Esophagus (tissue), 2 donors: ENCODE data around the gene PHETA2. TPM values are rescaled to one million over a fixed set of nuclear protein-coding genes. Genes with fewer than 3 reads are reported as not detected.
"Not testable (repeated sequence)": the region's sequence is repeated elsewhere in the genome, so short reads cannot be mapped to it uniquely, and the experiment has no call there.

Experiments
- H3K27ac ChIP-seq, 2 donors: one replicate each; pipeline ENCODE4 v1.5.1; 2013; ENCODE audit warnings: low read depth in 2 of 2, mild to moderate bottlenecking in 2 of 2, inconsistent platforms in 1 of 2, low read length in 1 of 2, moderate library complexity in 1 of 2
- H3K27me3 ChIP-seq, 2 donors: one replicate each; pipeline ENCODE4 v1.6.1; 2013; ENCODE audit warnings: low read length in 2 of 2, control low read depth in 1 of 2, mild to moderate bottlenecking in 1 of 2; ENCODE audit not compliant: insufficient read depth in 2 of 2, control insufficient read depth in 1 of 2
- H3K36me3 ChIP-seq, 2 donors: one replicate each; pipeline ENCODE4 v1.6.1; 2013; ENCODE audit warnings: low read length in 1 of 2; ENCODE audit not compliant: control insufficient read depth in 2 of 2, insufficient read depth in 2 of 2
- H3K4me1 ChIP-seq, 2 donors: one replicate each; pipeline ENCODE4 v1.6.1; 2013; ENCODE audit warnings: low read length in 1 of 2; ENCODE audit not compliant: control insufficient read depth in 2 of 2, insufficient read depth in 2 of 2
- H3K4me3 ChIP-seq, 2 donors: one replicate each; pipeline ENCODE4 v1.5.1; 2013; ENCODE audit warnings: low read length in 2 of 2, mild to moderate bottlenecking in 2 of 2, low read depth in 1 of 2, moderate library complexity in 1 of 2
- H3K9me3 ChIP-seq, 2 donors: one replicate each; pipeline ENCODE4 v1.6.1; 2013; ENCODE audit warnings: mild to moderate bottlenecking in 2 of 2, low read depth in 1 of 2, low read length in 1 of 2, moderate library complexity in 1 of 2; ENCODE audit not compliant: control insufficient read depth in 2 of 2, insufficient read depth in 1 of 2
- WGBS, 2 donors: extraction: QIAGEN DNeasy Blood & Tissue Kit; methylation state at CpG; one replicate each; pipeline ENCODE4 v1.1.7; 2013; 5-methylcytosine and 5-hydroxymethylcytosine counted together
- polyA plus RNA-seq, 2 donors: library from polyadenylated mRNA; stranded (reverse); fragments of 200-250 nt; gene quantifications; one replicate each; pipeline ENCODE4 v1.2.3, GENCODE V29; 2013
- donor health status: healthy with polysubstance abuse.
- donor health status: Bipolar disorder and iron deficiency.

Gene PHETA2
- polyA plus RNA-seq, 2 donors = 6.1 to 10.0 TPM

DNA sequence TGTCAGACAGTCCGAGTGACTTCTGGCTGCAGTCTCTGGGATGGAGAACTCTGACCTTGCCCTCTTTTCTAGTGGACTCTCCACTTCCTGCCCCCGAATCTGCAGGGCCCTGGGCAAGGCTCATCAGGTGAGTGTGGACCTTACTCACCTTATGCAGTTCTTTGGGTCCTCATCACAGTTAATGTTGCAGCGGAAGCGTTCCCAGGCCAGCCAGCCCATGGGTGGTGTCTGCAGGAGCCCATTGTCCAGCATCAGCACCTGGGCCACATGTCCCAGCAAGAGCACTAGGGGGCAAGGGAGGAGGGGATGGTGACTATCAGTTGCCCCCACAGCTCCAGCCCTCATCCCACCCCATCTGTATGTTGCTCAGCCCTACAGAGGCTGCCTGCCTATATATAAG is 5.8 kb upstream of the PHETA2 start:
- WGBS, 2 donors = 95 to 100% methylated on average over 4 of the region's 4 CpGs

DNA sequence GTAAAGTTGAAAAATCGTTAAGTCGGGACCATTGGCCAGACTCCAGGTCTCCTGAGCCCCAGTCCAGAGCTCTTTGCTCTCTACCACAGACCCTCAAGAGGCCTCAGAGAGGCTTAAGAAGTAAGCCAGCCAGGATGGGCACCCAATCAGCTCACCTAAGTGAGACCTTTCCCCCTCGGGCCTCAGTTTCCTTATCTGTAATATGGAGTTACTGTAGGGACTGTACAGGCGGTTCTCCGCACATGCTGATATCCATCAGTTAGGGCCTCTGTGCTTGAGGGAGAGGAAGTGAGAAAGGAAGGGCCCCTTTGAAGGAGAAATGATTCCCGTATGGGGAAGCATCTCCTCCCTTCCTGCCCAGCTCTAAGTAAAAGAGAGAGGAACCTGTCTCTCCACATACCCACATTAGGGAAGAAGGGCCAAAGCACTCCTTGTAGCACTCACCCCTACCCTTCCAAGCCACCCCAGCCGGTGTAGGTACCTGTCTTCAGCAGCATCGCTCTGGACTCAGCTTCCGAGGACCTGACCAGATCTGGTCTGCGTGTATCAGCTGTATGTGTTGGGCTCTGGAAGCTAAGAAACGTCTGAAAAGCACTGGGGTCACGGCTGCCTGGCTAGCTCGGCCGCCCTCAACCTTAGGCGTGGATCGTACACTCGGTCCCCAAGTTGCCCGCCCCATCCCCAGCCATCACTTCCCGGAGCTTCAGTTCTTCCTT is 4.1 kb upstream of the PHETA2 start:
- H3K9me3 ChIP-seq = no peaks in the 10 kb centered on the region
- 18 to 22% methylated on average over 19 of the region's 19 CpGs for WGBS, 2 donors
- peaks cover 4 to 11% of the 10 kb centered on the region in 2 donors for H3K4me1 ChIP-seq
- peak overlapping the region; percentile 61 to 62 for H3K4me3 ChIP-seq
- H3K27me3 ChIP-seq = no peaks in the 10 kb centered on the region
- H3K27ac ChIP-seq = peak overlapping the region; percentile 94 to 95
- peaks cover 3 to 29% of the 10 kb centered on the region in 2 donors for H3K36me3 ChIP-seq

More for the DNA sequence above, 5.8 kb upstream of the PHETA2 start:
- Histone ChIP-seq H3K27ac (no peak overlapping the region), H3K4me3 (no peak overlapping the region), H3K4me1 (peaks cover 0 to 6% of the 10 kb centered on the region in 2 donors), H3K27me3 (no peaks in the 10 kb centered on the region), H3K36me3 (peaks cover 3 to 33% of the 10 kb centered on the region in 2 donors), H3K9me3 (no peaks in the 10 kb centered on the region)

DNA sequence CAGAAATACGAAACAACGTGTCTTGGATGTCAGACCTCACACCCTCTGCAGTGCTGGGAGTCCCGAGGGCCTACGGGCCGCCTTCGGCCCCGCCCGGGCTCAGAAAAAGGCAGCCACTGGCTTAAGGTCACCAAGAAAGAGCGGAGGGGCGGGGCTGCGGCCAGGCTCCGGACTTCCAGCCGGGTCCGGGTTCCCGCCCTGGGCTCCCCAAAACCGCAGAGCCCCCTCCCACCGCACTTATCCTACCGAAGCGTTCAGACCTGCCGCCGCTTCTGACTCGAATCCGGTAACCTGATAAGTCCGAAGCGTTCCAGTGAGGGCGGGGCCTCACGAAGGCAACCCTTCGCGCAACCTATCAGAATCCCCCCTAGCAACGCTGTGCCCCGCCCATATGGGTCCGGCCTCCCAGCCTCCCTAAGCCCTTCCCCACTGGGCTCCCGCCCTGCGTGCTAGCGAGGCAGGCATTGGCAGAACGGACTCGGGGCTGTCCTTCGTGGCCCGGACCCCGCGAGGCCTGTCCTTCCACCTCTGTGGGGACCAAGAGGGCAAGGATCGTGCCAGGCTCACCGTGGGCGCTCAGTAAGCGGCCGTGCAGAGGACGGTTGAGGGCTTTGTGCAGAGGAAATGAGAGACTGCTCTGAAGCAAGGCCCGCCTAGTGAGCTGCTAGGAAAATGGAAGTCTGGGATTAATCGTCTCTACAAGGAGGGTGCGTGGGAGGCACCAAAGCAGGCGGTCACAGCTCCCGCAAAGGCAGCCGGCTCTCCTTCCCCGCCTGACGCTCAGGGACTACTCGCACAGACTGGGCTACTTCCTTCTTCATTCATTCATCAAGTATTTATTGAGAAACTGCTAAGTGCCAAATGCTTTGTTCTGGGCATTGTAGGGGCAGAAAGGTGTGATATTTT is 3.3 kb upstream of the PHETA2 start, which contains the start of gene NAGA:
Gene NAGA, minus strand, starts transcription at position 296 of the 906 bp plus-strand sequence. CDS start 515 bp downstream, outside the sequence.
- peaks cover under 1 to 21% of the 10 kb centered on the region in 2 donors for H3K36me3 ChIP-seq
- H3K27me3 ChIP-seq = no peaks in the 10 kb centered on the region
- peak within 1 kb of the TSS; percentile 94 to 95 for H3K27ac ChIP-seq
- no peaks in the 10 kb centered on the region for H3K9me3 ChIP-seq
- WGBS, 2 donors = 0% methylated on average over 56 of the region's 56 CpGs
- H3K4me1 ChIP-seq = peaks cover 4 to 13% of the 10 kb centered on the region in 2 donors
- peak within 1 kb of the TSS; percentile 61 to 62 for H3K4me3 ChIP-seq

DNA sequence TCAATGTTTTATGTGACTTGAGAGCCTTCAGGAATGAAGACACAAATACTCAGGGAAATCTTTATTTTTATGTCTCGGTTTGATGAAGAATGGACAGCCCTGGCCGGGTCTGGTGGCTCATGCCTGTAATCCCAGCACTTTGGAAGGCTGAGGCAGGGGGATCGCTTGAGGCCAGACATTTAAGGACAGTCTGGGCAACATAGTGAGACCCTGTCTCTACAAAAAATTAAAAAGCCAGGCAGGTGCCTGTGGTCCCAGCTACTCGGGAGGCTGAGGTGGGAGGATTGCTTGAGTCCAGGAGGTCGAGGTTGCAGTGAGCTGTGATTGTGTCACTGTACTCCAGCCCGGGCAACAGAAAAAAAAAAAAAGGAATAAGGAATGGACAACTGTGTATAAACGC is 2.5 kb upstream of the PHETA2 start:
- not testable (repeated sequence) for H3K4me3 ChIP-seq, H3K27me3 ChIP-seq, H3K9me3 ChIP-seq
- H3K27ac ChIP-seq = peak overlapping the region in 1 of 2 donors; percentile 94
- peaks cover 4 to 13% of the 10 kb centered on the region in 2 donors for H3K4me1 ChIP-seq
- 67 to 71% methylated on average over 7 of the region's 7 CpGs for WGBS, 2 donors
- peaks cover 0 to 15% of the 10 kb centered on the region in 2 donors for H3K36me3 ChIP-seq

DNA sequence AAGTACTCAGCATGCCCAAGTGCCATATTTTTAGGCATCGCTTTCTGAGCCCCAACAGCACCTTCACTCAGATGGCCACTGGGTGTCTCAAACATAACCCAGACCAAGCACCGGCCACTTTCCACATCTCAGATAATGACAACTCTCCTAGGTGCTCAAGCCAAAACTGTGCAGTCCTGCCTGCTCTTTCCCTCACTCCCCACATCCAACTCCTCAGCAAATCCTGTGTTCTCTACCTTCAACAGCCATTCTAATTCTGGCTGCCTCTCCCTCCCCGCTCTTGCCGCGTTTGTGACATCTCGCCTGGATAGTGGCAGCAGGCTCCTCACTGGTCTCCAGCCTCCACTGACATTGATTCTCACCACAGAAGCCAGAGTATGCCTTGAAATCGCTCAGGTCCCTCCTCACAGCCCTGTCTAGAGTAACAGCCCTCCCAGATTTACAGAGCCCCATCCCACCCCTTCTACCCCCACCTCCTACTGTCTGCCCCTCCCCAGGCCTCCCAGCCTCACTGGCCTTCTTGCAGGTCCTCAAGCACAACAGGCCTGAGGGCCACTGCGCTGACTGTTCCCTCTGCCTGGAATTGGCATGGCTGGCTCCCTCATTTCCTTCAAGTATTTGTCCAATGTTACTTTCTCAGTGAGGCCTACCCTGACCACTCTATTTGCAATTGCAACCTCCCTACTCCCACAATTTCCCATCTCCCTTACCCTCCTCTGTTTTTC is 1.3 kb upstream of the PHETA2 start:
- 84 to 96% methylated on average over 8 of the region's 8 CpGs for WGBS, 2 donors
- peaks cover 6 to 13% of the 10 kb centered on the region in 2 donors for H3K4me1 ChIP-seq

DNA sequence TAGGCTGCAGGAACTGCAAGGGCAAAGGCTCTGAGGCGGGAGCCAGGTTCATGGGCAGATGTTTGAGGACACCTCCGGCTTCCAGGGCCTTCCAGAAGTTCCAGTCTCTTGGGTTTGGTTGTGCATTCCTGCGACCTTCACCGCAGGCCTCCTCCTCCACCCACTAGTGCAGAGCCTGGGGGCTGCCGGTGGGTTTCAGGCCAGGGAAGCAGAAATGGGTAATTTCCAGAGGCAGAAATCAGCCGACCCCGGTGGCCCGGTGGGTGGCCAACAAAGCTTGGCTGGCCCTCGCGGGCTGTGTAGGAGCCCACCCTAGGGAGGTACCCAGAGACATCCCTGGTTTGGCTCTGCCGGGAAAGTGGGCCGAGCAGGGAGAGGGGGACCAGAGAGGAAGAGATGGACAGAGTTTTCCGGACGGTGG is 417 bp upstream of the PHETA2 start:
- 65 to 75% methylated on average over 14 of the region's 14 CpGs for WGBS, 2 donors
- Histone ChIP-seq H3K4me1 (peaks cover 6 to 13% of the 10 kb centered on the region in 2 donors), H3K27ac (peak overlapping the region; percentile 82 to 84)

More for the DNA sequence above, 1.3 kb upstream of the PHETA2 start:
- H3K36me3 ChIP-seq = peaks cover 0 to 10% of the 10 kb centered on the region in 2 donors
- no peaks in the 10 kb centered on the region for H3K9me3 ChIP-seq
- no peak overlapping the region for H3K4me3 ChIP-seq
- H3K27me3 ChIP-seq = no peaks in the 10 kb centered on the region
- H3K27ac ChIP-seq = peak overlapping the region in 1 of 2 donors; percentile 40

DNA sequence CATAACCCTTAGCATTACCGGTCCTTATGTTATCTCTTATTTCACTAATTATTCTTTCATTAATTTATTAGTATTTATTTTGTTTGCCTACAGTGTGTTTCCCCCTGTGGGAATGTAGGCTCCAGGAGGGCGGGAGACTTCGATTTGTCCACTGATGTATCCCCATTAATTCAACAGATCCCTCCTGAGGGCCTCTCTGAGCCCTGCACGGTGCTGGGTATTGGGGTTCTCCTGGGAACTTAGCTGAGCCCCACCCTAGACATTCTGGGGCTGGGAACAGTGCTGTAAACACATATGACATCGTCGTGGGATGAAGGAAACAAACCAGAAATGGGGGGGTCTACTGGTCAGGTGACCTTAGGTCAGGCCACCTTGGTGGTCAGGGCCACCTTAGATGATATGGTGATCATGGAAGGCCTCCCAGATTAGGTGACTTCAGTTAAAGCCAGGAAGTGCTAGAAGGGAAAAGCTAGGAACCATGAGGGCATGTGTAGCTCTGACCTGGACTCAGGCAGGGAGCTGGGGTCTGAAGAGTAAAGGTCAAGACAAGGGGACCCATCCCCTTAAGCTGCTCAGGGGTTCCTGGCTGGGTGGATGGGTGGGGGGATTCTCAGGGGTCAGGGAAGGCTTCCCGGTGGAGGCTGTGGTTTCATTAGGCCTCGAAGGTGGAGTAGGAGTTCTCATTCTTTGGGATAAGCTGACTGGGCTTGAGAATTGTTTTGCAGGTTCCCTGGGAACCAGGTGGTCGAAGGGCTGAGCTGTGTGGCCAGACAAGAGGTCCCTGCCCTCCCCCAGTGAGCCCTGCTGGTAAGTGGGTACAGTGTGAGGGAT is 1.0 kb downstream of the PHETA2 start:
- Histone ChIP-seq H3K36me3 (peaks cover 0 to 3% of the 10 kb centered on the region in 2 donors), H3K27me3 (no peaks in the 10 kb centered on the region), H3K4me1 (peaks cover 6 to 9% of the 10 kb centered on the region in 2 donors), H3K9me3 (no peaks in the 10 kb centered on the region), H3K4me3 (peak overlapping the region; percentile 69 to 72), H3K27ac (peak overlapping the region; percentile 82 to 84)
- 58 to 59% methylated on average over 9 of the region's 9 CpGs for WGBS, 2 donors

More for the DNA sequence above, 417 bp upstream of the PHETA2 start:
- H3K4me3 ChIP-seq = peak overlapping the region; percentile 69 to 72
- H3K27me3 ChIP-seq = no peaks in the 10 kb centered on the region
- no peaks in the 10 kb centered on the region for H3K9me3 ChIP-seq
- peaks cover 0 to 3% of the 10 kb centered on the region in 2 donors for H3K36me3 ChIP-seq

DNA sequence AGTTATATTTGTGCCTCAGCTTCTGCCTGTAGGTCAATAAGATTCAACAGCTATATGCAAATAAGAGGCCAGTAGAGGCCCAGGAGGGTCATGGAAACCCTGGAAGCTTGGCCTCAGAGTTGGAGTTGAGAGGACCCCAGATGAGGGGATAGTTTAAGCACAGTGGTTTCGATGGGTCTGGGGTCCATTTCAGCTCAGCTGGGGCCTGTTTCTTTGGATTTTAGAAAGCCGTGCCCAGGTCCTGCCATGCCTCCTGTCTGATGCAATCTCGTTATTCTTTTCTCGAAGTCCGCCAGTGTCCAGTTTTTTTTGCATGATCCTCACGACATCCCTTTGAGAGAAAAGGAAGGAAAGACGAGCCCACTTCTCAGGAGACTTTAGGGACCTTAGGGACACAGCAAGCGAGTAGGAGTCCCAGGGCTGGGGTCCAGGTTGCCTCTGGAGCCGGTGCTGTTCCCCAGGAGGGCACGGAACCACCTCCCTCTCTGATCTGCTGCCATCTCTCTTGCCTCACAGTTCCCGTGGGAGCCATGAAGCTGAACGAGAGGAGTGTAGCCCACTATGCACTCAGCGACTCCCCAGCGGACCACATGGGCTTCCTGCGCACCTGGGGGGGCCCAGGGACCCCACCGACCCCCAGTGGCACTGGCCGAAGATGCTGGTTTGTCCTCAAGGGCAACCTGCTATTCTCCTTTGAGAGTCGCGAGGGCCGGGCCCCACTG is 2.9 kb downstream of the PHETA2 start:
- no peak overlapping the region for H3K4me3 ChIP-seq
- H3K27me3 ChIP-seq = no peaks in the 10 kb centered on the region
- 90 to 91% methylated on average over 20 of the region's 20 CpGs for WGBS, 2 donors
- no peak overlapping the region for H3K27ac ChIP-seq
- H3K36me3 ChIP-seq = peaks cover 0 to 3% of the 10 kb centered on the region in 2 donors
- no peaks in the 10 kb centered on the region for H3K9me3 ChIP-seq
- H3K4me1 ChIP-seq = peaks cover 6 to 14% of the 10 kb centered on the region in 2 donors
